HG02852 (cell line): ENCODE results near the gene GLIS2.

Source experiments
- ATAC-seq: cut with Tn5 transposase; IDR thresholded peaks from one replicate; pipeline ENCODE4 v1.9.1; 2021; ENCODE audit warnings: mild to moderate bottlenecking, moderate library complexity; ENCODE audit not compliant: unreplicated experiment

Gene GLIS2

GRCh38 chr16:4381072-4381934 is 65.4 kb downstream of the GLIS2 start:
- ATAC-seq: no peak

GRCh38 chr16:4381935-4382794 is 66.3 kb downstream of the GLIS2 start:
- no peak for ATAC-seq

GRCh38 chr16:4382795-4383357 is 67.0 kb downstream of the GLIS2 start:
- ATAC-seq: no peak

GRCh38 chr16:4383591-4384444 is 68.0 kb downstream of the GLIS2 start:
- ATAC-seq: no peak

GRCh38 chr16:4384509-4384942 is 68.7 kb downstream of the GLIS2 start:
- ATAC-seq: no peak

GRCh38 chr16:4385066-4385788 is 69.4 kb downstream of the GLIS2 start:
- no peak for ATAC-seq

GRCh38 chr16:4385789-4386450 is 70.1 kb downstream of the GLIS2 start:
- ATAC-seq: no peak

GRCh38 chr16:4386451-4386805 is 70.6 kb downstream of the GLIS2 start:
- no peak for ATAC-seq

- no peak for ATAC-seq
Measured at GRCh38 chr16:4386951-4387565, 71.2 kb downstream of the GLIS2 start.

GRCh38 chr16:4387781-4388180 is 71.9 kb downstream of the GLIS2 start:
- no peak for ATAC-seq

GRCh38 chr16:4388271-4389021 is 72.6 kb downstream of the GLIS2 start:
- no peak for ATAC-seq
